IPS-18c (cell line): ENCODE data around the gene SPACA4.
"Not testable (repeated sequence)": the region's sequence is repeated elsewhere in the genome, so short reads cannot be mapped to it uniquely, and the experiment has no call there.

Experiments used
- H3K4me3 ChIP-seq: 2 replicates; pipeline ENCODE4 v1.7.0; 2013; ENCODE audit warnings: low read depth, mild to moderate bottlenecking, low read length, moderate library complexity; ENCODE audit not compliant: insufficient read depth
- H3K9me3 ChIP-seq: one replicate; pipeline ENCODE4 v1.6.1; 2013; ENCODE audit warnings: mild to moderate bottlenecking, low read length, moderate library complexity; ENCODE audit not compliant: control insufficient read depth, insufficient read depth

SPACA4 gene

DNA sequence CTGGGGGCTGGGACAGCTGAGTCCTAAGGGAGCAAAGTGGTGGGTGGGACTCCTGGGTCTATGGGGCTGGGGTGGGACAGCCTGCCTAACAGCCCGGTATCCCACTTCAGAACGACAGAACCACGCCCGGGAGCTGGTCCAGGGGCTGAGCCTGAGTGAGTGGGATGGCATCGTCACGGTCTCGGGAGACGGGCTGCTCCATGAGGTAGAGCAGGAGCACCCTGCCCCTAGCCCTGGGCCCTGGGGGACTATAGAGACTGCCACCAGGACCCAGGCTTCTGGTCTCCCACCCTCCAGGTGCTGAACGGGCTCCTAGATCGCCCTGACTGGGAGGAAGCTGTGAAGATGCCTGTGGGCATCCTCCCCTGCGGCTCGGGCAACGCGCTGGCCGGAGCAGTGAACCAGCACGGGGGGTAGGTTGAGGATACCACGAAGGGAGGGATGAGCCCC is 21.3 kb downstream of the SPACA4 start:
- H3K9me3 ChIP-seq, result no peaks in the 10 kb centered on the region
- no peak overlapping the region for H3K4me3 ChIP-seq

DNA sequence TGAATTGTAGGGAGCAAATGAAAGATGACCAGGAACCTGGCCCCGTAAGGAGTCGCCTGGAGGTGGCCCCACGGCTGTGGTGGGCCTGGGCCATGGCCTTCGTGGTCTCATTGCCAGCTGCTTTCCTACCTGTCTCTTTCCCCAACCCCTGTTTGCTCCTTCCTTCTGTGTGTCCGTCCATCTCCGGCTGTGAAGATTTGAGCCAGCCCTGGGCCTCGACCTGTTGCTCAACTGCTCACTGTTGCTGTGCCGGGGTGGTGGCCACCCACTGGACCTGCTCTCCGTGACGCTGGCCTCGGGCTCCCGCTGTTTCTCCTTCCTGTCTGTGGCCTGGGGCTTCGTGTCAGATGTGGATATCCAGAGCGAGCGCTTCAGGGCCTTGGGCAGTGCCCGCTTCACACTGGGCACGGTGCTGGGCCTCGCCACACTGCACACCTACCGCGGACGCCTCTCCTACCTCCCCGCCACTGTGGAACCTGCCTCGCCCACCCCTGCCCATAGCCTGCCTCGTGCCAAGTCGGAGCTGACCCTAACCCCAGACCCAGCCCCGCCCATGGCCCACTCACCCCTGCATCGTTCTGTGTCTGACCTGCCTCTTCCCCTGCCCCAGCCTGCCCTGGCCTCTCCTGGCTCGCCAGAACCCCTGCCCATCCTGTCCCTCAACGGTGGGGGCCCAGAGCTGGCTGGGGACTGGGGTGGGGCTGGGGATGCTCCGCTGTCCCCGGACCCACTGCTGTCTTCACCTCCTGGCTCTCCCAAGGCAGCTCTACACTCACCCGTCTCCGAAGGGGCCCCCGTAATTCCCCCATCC is 22.1 kb downstream of the SPACA4 start:
- Histone ChIP-seq H3K4me3 (no peak overlapping the region), H3K9me3 (no peaks in the 10 kb centered on the region)

DNA sequence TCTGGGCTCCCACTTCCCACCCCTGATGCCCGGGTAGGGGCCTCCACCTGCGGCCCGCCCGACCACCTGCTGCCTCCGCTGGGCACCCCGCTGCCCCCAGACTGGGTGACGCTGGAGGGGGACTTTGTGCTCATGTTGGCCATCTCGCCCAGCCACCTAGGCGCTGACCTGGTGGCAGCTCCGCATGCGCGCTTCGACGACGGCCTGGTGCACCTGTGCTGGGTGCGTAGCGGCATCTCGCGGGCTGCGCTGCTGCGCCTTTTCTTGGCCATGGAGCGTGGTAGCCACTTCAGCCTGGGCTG is 22.7 kb downstream of the SPACA4 start:
- no peaks in the 10 kb centered on the region for H3K9me3 ChIP-seq
- no peak overlapping the region for H3K4me3 ChIP-seq

DNA sequence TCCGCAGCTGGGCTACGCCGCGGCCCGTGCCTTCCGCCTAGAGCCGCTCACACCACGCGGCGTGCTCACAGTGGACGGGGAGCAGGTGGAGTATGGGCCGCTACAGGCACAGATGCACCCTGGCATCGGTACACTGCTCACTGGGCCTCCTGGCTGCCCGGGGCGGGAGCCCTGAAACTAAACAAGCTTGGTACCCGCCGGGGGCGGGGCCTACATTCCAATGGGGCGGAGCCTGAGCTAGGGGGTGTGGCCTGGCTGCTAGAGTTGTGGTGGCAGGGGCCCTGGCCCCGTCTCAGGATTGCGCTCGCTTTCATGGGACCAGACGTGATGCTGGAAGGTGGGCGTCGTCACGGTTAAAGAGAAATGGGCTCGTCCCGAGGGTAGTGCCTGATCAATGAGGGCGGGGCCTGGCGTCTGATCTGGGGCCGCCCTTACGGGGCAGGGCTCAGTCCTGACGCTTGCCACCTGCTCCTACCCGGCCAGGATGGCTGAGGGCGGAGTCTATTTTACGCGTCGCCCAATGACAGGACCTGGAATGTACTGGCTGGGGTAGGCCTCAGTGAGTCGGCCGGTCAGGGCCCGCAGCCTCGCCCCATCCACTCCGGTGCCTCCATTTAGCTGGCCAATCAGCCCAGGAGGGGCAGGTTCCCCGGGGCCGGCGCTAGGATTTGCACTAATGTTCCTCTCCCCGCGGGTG is 23.2 kb downstream of the SPACA4 start:
- H3K4me3 ChIP-seq, result peak overlapping the region; percentile 46; the same call in 1 of the 2 replicates
- no peaks in the 10 kb centered on the region for H3K9me3 ChIP-seq

DNA sequence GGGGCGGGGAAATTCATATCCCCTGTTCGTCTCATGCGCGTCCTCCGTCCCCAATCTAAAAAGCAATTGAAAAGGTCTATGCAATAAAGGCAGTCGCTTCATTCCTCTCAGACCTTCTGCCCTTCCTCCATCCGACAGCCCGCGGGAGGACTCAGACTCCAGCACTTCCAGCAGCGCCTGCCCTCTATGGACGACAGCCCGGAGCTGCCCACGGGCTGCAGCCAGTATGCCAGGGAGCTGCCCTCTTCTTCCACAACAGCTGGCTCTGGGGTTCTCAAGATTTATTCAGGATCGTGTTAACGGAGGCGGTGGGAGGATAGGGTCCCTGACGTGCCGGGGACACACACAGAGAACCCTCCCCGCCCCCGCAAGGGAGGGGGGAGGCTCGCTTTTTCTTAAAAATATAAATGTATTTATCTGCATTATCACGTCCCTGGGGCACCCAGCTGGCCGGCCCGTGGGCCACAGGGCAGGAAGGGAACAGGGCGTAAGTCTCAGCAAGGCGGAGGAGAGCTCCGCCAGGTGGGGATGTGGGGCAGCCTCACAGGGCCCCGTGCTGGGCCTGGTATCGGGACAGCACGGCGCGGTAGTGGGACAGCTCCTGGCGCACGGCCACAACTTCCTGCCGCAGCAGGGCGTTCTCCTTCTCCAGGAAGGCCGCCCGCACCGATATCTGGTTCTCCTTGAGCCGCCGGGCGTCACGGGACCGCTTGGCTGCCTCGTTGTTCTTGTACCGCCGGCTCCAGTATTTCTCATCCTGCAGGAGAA is 23.9 kb downstream of the SPACA4 start:
- H3K9me3 ChIP-seq, result no peaks in the 10 kb centered on the region
- peak overlapping the region; percentile 46 for H3K4me3 ChIP-seq

DNA sequence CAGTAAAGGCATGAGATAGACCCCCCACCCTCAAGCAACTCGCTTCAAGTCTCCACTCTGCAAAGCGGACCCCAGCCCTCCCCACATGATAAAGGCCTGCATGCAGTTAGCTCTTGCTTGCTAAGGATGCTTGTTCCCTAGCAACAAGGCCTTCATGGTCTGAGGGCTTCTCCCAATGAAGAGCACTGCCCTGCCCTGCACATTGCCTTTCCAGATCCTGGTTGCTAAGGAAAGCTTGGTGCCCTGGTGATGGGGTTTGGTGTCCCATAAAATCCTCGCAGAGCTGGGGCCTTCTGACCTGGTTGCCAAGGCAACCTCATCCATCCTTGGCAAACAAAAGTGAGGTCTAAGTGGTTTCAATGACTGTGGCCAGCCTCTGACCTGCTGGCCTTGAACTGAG is 24.7 kb downstream of the SPACA4 start:
- Histone ChIP-seq H3K9me3 (no peaks in the 10 kb centered on the region), H3K4me3 (no peak overlapping the region)

DNA sequence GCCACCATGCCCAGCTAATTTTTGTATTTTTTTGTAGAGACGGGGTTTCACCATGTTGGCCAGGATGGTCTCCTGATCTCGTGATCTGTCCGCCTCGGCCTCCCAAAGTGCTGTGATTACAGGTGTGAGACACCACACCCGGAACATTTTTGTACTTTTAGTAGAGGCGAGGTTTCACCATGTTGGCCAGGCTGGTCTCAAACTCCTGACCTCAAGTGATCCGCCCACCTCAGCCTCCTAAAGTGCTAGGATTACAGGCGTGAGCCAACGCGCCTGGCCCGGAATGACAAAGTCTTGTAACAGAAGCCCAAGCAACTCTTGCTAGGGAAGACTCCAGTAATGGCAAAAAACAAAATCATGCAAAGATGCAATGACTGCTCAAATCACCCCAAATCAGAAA is 25.7 kb downstream of the SPACA4 start:
- not testable (repeated sequence) for H3K9me3 ChIP-seq, H3K4me3 ChIP-seq

DNA sequence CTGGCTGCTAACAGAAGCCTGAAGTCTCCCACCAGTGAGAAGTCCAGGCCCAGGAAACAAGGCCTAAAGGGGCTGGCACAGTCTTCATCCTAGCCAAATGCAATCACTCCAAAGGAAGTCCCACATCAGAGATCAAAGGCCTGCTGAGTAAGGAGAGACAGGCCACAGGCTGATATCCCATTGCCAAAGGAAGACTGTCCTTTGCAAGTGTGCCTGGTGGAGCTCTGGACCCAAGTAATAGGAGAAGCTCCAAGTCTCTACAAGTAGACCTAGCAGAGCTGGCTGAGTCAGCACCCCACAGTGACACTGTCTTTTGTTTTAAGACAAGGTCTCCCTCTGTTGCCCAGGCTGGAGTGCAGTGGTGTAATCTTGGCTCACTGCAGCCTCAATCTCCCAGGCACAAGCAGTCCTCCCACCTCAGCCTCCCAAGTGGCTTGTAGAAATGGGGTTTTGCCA is 26.2 kb downstream of the SPACA4 start:
- Histone ChIP-seq H3K4me3 (no peak overlapping the region), H3K9me3 (no peaks in the 10 kb centered on the region)

DNA sequence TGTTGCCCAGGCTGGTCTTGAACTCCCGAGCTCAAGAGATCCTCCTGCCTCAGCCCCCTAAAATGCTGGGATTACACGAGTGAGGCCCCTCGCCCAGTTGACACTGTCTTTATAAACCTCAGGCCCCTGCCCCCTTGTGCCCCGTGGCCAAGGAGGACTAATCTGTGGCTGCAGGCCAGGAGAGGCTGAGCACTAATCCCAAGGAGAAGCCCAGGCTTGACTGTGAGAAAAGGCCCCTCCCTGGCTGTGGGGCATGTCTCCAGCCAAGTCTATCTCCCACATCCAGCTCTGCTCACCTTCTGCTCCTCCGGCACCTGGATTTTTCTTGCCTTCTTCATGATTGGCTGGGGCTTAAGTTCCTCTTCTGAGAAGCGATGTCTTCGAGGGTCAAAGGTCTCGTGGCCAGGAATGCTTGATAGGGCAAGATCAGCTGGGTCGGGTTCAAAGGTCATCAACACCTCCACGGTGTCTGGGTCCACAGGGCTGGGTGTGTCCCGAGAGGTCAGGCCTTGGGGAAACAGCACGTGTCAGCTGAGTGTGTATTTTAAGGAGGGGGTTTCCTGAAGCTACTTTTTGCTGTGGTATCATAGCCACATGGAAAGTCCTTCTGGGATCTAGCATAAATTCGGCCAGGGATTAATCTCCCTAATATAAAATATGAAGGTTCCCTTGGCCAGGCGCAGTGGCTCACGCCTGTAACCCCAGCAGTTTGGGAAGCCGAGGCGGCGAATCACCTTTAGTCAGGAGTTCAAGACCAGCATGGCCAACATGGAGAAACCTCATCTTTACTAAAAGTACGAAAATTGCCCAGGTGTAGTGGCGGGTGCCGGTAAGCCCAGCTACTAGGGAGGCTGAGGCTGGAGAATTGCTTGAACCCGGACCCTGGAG is 26.9 kb downstream of the SPACA4 start:
- H3K4me3 ChIP-seq, result no peak overlapping the region
- H3K9me3 ChIP-seq, result no peaks in the 10 kb centered on the region

DNA sequence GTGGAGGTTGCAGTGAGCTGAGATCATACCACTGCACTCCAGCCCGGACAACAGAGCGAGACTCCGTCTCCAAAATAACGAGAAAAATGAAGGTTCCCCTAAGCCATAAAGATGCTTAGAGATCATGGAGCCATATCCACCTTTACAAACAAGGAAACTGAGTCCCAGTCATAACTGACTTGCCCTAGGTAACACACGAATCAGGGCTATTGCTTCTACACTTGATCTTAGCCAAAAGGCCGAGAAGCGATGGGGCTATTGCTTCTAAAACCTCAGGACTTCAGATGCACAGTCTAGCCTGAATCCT is 27.4 kb downstream of the SPACA4 start:
- H3K9me3 ChIP-seq, result no peaks in the 10 kb centered on the region
- H3K4me3 ChIP-seq, result no peak overlapping the region

DNA sequence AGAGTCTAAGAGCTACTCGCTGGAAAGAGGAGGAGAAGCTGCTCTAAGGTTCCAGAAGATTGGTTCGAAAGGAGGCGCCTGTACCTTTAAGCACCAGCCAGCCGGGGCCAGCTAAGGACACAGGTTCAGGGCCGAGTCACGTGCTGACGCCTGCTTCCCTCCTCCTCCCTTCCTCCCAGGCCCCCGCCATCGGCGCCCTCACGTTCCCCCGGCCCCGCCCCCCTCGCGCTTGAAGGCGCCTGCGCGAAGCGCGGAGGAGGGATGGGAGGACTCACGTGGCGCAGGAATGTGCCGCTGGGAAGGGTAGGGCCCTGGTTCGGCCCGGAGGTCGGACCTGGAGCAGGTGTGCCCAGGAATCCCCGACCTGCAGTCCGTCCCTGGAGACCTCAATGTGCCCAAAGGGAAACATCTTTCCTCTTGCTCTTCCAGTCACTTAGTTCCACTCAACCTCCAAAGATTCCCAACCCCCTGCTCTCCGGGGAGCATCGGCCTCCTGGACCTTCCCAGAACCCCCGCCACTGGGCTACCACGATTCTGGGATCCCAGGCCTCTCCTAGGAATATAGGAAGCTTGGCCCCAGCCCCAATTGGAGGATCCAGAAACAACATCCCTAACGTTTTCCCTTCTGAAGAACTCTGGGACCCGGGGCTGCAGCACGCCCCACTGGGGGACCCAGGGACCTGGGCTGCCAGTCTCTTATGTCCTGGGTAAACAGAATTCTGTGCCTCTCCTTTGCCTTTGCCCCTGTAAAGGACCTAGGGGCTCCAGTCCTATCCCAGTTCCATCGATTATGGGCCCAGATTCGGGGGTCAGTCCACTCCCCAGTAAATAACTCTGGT is 28.1 kb downstream of the SPACA4 start:
- H3K9me3 ChIP-seq, result no peaks in the 10 kb centered on the region
- peak overlapping the region; percentile 42 for H3K4me3 ChIP-seq

DNA sequence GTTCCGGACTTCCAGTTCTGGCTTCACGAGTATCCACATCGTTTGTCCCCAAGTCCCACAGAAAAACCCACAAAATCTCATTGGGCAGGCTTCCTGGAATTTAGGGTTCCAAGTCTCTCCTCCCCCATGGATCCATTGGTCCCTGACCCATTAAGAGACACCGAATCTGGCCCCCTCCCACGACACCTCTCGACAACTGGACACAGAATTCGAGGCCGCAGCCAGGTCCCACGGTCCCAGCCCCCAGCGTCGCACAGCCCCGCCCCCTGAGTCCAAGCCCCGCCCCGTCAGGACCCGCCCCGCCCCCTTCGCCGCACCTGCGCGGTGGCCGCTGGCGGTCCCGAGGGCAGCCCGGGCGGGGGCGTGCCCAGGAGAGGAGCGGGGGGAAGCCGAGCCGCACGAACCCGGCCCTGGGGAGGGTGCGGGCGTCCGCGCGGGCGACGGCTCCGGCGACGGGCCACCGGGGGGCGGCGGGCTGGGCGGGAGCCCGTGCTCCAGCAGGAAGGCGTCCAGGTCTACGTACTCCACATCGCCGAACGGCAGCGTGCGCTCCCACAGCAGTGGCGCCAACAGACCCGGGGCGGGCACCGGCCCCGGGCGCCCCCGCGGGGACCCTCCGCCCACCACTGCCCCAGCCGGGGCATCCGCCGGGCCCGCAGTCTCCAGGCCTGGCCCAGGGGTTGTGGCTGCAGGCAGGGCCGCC is 28.9 kb downstream of the SPACA4 start:
- H3K4me3 ChIP-seq, result peak overlapping the region; percentile 85
- no peaks in the 10 kb centered on the region for H3K9me3 ChIP-seq

DNA sequence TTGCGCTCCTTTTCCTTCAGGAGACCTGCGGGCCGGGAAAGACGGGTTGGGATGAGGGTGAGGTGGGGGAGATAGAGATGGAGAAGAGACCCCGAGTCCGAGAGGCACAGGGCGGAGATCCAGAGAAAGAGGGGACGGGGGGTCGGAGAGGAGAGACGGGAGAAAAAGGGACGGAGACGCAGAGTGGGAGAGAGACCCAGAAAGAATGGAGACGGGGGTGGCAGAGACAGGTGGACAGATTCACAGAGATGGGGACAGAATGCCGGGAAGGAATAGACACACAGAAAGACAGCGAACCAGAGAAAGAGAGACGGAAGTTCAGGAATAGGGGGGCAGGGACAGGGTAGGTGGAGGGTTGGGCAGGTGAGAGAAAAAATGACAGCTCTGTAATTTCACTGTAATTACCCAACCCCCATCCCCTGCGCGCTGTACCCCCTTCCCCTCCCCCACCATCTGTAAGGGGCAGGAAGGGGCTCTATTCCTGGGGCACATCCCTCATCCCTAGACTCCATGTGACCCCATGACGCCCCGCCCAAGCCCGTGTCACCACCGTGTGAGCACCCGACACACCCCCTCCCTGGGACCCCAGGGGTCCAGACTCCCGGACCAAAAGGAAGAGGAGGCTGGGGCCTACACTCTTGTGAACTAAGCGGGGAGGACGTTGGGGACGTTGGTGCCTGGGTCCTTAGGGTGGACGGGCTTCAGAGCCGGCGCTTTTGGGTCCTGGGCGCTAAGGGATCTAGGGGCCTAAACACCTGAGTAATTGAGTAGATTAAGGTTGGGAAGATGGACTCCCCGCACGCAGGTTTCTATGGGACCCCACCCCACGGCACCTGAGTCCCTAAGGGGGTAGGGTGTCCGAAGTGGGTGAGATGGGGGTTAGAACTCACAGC is 29.7 kb downstream of the SPACA4 start:
- H3K4me3 ChIP-seq, result peak overlapping the region; percentile 85
- H3K9me3 ChIP-seq, result no peaks in the 10 kb centered on the region

DNA sequence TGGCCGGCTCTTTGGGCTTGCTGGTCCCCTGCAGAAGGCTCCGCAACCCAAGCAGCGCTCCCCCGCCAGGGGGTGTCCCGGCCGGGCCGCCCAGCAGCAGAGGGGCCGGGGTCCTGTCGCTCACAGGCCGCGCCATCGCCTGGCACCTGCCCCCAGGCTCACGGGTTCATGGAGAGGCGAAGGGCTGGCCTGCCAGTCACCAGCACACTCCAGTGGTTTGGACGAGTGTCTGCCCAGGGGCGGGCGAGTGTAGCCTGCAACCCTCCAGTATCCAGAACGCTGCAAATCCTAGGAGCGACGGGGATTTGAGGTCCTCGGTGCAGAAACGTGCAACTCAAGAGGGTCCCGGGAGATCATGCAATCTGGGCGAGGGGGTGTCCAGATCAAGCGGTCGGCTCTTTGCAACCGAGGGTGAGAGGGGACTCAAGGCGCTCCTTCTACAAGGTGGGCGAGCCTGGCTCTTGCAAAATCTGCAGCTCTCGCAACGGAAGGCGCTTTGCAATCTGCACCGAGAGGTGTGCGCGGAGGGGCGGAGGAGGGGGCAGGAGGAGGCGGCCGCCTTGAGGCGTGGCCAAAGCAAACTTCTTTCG is 30.4 kb downstream of the SPACA4 start, which contains the start of gene DBP:
Gene DBP (minus strand): TSS at position 521 of the 590 bp plus-strand sequence. CDS start 385 bp downstream, at position 136.
- Histone ChIP-seq H3K9me3 (no peaks in the 10 kb centered on the region), H3K4me3 (peak within 1 kb of the TSS; percentile 85)
